ENCODE measurements around the gene MAP3K5.
"Not testable (repeated sequence)": the region's sequence is repeated elsewhere in the genome, so short reads cannot be mapped to it uniquely, and the experiment has no call there.

MAP3K5 gene

DNA sequence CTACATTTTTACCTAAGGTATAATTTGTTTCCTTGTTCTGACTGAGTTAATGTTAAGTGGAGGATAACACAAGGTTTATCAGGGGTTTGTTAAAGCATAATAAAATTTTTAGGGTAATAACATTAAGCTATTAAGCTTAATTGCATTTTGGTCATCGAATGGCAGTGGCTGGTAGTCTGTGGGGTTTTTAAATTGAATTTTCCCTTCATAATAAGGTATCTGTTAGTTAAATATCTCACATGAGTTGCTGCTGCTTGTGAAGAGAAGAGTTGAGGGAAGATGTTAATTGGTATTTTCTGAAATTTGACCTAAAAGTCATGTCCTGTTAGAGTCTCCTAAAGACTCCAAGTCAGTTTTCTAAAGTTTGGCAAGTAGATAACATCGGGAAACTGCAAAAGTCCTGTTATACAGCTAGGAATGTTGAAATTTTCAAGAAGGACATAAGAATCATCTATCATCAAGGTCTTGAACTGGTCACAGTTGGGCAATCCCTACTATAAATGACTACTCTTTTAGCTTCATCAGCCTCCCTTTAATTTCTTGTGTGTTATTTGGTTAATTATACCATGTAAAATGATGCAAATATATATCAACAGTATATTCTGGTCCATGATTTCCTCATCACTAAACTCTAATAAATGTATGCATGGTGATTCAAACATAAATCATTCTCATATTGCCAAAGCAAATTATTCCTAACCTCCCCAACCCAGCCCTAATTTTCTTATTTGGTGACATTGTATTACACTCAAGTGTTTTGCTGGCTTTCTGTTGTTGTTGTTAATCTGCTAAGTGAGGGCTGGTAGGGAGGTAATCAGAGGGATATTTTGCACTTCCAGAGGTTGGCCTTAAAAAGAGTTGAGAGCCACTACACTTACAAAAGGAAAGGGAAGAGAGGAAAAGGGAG, 64.0 kb downstream of the MAP3K5 start:
- in situ Hi-C loops (cut with HindIII; ENCODE audit: low sequenced_read_pairs) = loop anchor here (5.0 kb wide), 1 partner anchor 51 kb away; no protein-coding TSS in a partner anchor

DNA sequence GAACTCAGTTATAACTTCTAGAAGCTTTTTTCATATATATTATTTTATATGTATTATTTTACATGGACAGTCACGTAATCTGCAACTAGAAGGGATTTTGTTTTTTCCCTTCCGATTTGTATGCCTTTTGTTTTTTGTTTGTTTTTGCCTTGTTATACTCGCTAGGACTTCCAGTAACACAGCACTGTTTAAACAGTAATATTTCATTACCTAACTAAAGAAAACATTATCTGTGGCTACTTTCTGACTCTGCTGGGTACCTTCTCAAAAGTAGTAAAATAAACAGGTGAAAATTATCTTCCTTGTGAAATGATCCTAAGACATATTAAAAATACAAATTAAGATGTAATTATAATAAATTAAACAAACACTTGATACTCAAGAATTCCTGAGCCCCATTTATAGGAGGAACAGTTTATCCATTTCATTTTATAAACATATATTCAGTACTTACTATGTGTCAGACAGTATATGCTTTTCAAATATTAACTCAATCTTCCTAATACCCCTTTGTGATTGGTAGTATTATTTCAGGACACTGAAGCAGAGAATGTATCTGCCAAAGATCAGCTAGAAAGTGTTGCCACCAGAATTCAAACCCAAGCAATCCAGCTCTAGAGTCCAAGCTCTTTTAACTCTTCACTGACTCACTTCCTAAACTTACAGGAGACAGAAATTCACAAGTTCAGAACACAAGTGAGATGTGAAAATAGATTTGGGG, 65.3 kb downstream of the MAP3K5 start:
- in situ Hi-C loops (cut with HindIII; ENCODE audit: low sequenced_read_pairs) = loop anchor here (5.0 kb wide), 1 partner anchor 50 kb away; no protein-coding TSS in a partner anchor

DNA sequence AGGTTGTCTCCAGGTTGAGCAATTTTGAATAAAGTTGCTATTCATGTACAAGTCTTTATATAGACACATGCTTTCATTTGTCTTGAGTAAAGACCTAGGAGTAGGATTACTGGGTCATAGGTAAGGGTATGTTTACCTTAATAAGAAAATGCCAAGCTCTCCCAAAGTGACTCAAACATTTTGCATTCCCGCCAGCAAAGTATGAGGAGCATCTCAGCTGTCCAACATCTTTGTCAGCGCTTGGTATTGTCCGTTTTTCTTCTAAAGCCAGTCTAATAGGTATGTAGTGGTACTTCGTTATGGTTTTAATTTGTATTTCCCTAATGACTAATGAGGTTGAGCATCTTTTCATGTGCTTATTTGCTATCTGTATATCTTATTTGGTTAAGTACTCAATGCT, 67.2 kb downstream of the MAP3K5 start:
- in situ Hi-C loops (cut with HindIII; ENCODE audit: low sequenced_read_pairs) = loop anchor here (5.0 kb wide), 1 partner anchor 48 kb away; no protein-coding TSS in a partner anchor

DNA sequence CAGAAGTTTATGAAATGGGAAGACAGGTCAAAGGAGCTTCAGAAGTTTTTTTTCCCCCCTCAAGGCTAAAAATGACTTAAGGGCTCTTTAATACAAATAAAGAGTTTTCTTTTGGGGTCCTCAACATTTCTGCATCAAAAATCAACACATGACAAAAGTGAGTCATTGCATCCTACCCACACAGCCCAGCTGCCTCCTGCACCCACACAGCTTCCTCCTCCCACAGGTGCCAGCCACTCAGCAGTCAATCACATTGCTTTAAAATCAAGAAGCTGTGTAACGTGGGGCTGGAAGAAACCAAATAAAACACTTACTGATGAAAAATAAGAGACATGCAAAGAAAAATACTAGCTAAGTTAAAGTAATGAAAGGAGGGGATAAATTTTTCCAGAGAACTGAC, 68.5 kb downstream of the MAP3K5 start:
- in situ Hi-C loops (cut with HindIII; ENCODE audit: low sequenced_read_pairs) = no loop called here

DNA sequence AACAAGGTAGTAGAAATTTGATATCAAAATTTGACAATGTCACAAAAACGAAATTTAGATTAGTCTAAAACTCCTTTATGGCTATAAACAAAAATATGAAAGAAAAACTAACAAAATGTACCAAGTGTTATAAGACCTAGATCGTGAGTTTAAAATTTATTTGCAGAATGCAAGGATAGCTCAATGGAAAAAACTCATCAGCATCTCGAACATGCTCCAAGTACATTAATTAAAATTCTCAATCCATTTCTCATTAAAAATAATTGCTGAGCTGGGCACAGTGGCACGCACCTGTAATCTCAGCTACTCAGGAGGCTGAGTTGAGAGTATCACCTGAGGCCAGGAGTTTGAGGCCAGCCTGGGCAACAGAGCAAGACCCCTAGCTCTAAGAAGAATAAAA, 70.8 kb downstream of the MAP3K5 start:
- in situ Hi-C loops (cut with HindIII; ENCODE audit: low sequenced_read_pairs) = no loop called here

DNA sequence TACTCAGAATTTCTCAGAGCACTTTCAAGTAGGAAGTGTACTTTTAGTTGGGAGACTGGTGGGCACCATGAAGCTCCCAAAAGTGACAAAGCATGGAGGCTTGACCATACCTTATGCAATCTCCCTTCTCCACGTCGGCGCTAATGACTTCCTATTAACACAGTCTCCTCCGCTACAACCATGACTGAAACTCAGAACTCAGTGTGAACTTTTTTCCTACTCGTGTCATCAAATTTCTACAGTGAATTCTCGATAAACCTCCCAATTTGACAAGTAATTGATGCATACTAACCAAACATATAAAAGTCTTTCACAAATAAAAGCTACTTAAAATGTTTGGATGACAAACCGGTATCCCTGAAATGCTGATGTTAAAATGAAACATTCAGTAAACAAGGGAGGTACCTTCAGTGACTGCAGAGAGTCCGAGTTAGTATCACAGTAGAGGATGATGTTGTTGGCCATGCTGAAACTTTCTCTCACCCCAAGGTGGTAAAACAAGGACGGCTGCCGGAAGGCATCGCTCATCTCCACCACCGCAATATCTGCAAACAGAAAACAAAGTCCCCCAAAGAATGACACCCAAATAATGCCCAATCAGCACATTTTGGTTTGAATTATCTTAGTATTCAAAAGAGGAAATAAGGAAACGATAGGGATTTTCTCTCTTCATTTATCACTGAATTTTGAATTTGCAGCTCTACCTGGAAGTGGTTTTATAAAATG, 72.1 kb downstream of the MAP3K5 start:
- in situ Hi-C loops (cut with HindIII; ENCODE audit: low sequenced_read_pairs) = no loop called here

DNA sequence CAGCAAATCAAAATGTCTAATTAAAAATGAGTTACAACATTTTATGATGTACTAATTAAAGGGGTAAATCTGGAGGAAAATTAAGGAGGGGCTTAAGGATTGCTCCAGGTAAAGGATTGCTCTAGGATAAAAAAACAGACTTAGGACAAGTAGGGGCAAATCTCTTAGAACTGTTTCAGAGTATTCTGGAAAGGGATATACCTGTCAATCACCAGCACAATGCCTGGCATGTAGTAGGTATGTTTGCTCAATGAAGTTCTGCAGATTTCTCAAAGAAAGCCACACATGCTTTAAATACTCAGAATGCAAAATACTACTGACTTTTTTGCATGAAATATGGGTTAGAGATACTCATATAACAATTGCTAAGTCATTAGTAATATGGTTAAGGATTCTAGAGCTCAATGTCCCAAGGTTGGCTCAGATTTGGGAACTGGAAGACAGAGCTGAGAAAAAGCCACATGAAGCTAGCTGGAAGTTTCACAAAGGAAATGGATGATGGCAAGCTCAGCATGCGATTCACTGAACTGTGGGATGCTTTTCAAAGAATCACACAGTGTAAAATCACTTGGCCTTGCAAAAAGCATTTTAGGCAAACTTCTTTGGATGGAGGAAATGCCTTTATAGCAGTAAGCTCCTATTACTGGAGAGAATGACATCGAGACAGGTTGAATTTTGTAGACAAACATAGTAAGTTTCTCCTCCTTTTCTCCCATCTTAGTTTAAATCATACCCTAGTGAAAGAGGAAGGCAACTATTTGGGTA, 72.8 kb downstream of the MAP3K5 start:
- in situ Hi-C loops (cut with HindIII; ENCODE audit: low sequenced_read_pairs) = no loop called here

DNA sequence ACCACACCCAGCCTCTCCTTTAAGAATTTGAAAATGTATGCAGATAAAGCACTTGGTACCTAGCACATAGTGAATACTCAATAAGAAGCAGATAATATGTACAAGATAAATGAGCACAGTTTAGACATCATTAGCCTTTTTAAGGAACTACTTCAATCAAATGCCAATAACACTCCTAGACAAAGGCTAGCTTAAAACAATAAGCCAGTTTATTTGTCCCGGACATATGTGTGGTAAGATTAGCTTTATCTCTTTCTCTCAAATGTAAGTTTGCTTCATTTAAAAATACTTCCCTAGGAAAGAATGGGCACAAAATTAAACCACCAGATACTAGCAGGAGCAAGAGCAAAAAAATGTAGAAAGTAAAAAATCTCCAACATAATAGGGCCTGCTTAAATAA, 73.8 kb downstream of the MAP3K5 start:
- in situ Hi-C loops (cut with HindIII; ENCODE audit: low sequenced_read_pairs) = no loop called here

DNA sequence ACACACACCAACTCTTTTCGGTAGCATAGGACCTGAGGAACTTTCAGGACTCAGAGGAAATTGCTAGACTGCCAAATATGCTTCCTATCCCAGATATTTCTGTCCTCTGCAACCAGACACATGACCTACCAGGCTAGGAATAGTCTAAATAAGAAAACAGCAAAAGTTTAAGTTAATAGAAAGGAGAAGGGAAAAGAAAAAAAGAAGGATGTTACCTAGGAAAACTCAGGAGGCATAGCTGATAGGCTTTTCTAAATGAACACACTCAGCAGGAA, 74.6 kb downstream of the MAP3K5 start:
- in situ Hi-C loops (cut with HindIII; ENCODE audit: low sequenced_read_pairs) = no loop called here

DNA sequence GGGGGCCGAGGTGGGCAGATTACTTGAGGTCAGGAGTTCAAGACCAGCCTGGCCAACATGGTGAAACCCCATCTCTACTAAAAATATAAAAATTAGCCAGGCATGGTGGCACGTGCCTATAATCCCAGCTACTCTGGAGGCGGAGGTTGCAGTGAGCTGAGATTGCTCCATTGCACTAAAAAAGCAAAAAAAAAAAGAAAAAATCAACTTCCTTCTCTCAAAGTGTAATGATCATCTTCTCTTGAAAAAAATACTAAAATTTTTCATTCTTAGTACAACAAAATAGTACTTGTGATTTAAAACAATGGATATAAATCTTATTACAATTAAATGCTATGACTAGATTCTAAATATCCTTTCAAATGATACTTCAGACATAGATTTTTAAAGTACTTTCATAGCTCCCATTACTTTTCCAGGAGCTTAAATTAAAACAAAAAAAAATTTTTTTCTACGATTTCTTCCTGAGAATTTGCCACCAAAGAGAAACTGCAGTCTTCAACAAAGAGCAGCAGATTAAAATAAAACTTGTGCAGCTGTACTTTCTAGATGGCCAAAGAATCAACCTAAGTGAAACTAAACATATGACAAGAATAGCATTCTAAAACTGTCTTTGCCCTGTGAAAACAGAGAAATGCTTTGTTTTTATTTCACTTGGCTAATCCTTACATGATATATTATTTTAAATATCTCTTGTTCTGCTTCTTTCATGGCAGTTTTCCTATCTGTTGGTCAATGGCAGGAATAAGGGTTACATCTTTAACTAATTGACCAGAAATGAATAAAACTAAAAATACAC, 75.2 kb downstream of the MAP3K5 start:
- in situ Hi-C loops (cut with HindIII; ENCODE audit: low sequenced_read_pairs) = no loop called here

DNA sequence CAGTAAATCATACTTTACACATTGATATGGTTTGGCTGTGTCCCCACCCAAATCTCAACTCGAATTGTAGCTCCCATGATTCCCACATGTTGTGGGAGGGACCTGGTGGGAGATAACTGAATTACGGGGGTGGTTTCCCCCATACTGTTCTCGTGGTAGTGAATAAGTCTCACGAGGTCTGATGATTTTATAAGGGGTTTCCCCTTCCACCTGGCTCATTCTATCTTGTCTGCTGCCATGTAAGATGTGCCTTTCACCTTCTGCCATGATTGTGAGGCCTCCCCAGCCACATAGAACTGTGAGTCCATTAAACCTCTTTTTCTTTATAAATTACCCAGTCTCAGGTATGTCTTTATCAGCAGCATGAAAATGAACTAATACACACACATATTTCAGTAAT, 79.6 kb downstream of the MAP3K5 start:
- in situ Hi-C loops (cut with HindIII; ENCODE audit: low sequenced_read_pairs) = not testable (repeated sequence)

DNA sequence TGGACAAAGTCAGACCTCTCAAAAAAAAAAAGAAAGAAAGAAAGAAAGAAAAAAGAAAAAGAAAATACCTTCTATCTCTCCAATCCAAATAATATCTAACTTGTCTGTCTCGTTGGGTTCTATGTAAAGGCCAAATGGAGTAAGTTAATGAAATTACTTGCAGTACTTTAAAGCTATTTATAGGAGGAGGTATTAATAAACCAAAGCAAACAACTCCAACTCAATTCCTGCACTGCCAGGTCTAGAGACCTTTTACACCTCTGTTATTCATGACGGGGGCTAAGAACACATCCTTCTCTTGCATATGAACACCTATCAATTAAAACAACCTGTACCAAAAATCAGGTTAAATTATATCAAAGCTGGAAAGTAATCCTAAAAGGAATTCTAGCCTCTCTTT, 80.6 kb downstream of the MAP3K5 start:
- in situ Hi-C loops (cut with HindIII; ENCODE audit: low sequenced_read_pairs) = no loop called here

DNA sequence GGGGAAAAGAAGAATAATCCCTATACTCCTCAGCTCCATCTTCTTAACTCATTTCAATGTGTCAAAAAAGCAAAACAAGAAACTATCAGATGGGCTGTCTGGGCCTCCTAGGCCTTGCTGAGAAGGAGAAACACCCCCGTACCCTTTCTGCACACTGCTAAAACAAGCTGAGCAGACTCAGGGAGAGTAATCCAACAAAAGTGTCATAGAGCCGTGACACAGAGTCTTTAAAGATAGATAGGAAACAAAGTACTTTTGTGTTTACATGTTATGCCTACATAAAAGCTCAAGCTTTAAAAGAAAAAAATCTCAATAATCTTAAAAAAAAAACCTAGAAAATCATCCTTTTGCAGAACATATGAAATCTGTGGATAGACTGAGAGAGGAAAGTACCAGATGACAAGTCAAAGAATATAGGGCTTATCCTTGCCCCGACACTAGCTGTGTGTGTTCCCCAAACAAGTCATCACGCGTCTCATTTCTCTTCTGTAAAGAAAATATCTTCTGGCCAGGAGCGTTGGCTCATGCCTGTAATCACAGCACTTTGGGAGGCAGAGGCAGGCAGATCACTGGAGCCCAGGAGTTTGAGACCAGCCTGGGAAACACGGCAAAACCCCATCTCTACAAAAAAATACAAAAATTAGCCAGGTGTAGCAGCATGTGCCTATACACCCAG, 81.3 kb downstream of the MAP3K5 start:
- in situ Hi-C loops (cut with HindIII; ENCODE audit: low sequenced_read_pairs) = no loop called here

DNA sequence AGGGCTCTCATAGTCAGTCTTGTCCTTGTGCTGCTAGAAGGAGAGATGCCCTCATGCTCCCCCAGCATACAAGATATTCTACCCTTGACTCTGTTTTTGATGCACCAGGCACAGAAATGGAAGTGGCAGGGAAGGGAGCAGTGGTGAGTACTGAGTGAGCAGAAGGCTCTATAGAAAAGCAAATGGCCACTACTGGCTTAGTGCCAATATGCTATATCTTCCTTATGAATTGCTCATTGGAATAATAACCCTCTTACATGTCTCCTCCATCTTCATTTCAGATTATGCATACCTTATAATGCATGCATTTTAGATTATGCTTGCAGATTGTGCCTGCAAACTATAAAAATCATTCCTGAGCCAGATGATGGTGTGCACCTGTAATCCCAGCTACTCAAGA, 82.8 kb downstream of the MAP3K5 start:
- in situ Hi-C loops (cut with HindIII; ENCODE audit: low sequenced_read_pairs) = no loop called here

DNA sequence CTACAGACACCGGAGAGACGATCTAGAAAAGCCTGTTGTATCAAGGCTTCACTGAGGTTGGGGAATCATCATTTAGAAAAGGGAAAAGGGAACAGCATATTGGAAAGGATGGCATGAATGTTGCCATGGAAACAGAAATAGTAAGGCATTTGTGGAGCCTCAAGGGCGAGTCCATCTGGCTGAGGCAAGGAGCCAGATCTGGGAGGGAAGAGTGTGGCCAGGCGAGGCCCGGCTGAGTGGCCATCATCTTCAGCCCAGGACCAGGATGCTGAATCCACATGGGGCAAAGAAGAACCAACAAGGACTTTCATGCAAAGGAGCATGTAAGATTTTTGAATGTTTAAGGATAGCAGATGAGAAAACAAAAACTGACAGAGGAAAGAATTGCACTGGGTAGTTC, 85.8 kb downstream of the MAP3K5 start:
- in situ Hi-C loops (cut with HindIII; ENCODE audit: low sequenced_read_pairs) = no loop called here

DNA sequence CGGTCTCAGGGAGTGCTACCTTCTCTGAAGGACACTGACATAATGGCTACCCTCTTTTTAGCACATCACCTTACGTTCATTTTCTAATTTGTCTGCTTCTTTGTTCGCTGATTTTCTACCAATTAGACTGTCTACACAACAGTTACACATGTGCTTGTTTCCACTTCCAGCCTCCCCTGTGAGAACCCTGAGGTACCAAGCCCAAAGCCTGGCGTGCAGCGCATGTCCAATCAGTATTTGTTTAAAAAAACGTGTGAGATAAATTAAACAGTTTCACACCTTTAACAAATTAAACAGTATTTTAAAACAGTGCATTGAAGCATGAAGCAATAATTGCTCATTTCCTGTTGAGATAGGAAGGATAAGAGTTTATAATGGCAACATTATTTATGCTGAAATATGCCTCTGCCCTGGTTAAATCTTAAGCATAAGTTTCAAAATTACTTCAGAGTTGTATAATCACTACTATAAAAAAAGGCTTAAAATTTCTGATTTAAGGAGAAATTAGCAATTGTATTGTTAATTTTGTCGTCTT, 88.9 kb downstream of the MAP3K5 start:
- in situ Hi-C loops (cut with HindIII; ENCODE audit: low sequenced_read_pairs) = no loop called here

DNA sequence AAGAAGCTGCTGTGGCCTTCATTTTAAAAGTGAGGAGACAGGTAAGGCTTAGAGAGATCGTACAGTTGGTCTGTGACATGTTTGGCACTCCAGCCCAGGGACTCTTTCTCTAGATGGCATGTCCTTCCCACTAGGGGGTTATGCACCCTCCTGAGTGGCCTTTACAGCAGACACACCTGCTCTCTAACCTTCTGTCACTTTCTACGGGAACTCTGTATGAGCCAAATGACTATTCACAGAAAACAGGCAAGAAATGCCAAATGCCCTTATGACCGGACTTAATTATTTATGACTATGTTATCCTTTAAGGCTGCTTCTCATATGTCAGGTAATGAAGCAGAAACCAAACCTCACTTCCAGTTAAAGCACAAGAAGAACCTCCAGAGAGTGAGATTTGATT, 91.2 kb downstream of the MAP3K5 start:
- in situ Hi-C loops (cut with HindIII; ENCODE audit: low sequenced_read_pairs) = no loop called here

DNA sequence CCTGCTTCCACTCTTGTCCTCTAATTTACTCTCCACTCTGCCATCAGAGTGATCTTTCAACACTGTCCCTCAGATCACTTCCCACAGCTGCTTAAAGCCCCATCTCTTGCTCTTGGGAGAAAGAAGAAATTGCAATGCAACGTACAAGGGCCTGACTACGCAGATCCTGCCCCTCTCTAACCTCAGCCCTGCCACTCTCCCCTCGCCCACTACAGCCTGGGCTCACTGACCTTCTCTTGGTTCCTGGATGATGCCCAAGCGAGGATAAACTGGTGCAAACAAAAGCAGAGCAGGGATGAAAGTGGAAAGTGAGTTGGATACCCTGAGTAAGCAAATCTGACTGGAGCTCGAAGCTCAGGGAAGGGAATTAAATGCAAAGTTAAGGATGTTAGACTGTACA, 92.9 kb downstream of the MAP3K5 start:
- in situ Hi-C loops (cut with HindIII; ENCODE audit: low sequenced_read_pairs) = no loop called here

DNA sequence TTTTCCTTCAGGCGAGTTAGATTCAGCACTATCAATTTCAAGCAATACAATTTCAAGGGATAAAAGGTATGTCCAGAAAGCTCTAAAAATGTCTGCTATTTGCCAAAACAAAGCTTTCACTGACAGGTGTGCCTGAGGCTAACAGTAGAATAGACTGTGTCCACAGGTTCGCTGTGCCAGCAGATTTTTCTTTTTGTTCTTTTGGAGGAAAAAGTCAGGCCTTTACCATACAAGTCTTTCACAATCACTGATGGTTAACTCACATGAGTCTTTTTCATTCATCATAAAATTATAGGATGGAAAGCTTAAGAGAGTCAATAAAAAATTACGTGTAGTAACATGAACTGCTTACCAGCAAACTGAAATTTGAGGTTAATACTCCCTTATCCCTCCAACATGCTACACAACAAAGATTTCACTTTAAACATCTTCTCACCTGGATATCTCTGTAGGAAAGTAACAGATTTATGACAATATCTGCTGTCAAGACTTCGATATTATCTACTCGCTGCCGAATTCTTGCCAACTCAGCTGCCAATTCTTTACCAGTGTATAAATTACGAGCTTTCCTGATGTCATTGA, 95.4 kb downstream of the MAP3K5 start:
- in situ Hi-C loops (cut with HindIII; ENCODE audit: low sequenced_read_pairs) = no loop called here
